Loucy (cell line): ENCODE results near the gene GULP1.

Source experiments
- H2AFZ ChIP-seq: fragments of 200-600 bp; sonication (generic); 2 replicates; pipeline ENCODE4 v1.6.0; 2016; ENCODE audit warnings: antibody characterized with exemption, mild to moderate bottlenecking, low read length, moderate library complexity
- H3F3A ChIP-seq: fragments of 200-600 bp; 2 replicates; pipeline ENCODE4 v1.6.0; 2016; ENCODE audit warnings: antibody characterized with exemption, low read depth, mild to moderate bottlenecking
- H3K27me3 ChIP-seq: fragments of 200-600 bp; sonication (generic); 2 replicates; pipeline ENCODE4 v1.6.1; 2014; ENCODE audit warnings: low read length, mild to moderate bottlenecking; ENCODE audit not compliant: insufficient read depth, poor library complexity, severe bottlenecking
- H3K36me3 ChIP-seq: fragments of 200-600 bp; sonication (generic); 2 replicates; pipeline ENCODE4 v1.6.1; 2016; ENCODE audit warnings: low read length; ENCODE audit not compliant: insufficient read depth
- H3K4me1 ChIP-seq: fragments of 200-600 bp; sonication (generic); 2 replicates; pipeline ENCODE4 v1.5.1; 2014; ENCODE audit warnings: low read length, mild to moderate bottlenecking; ENCODE audit not compliant: insufficient read depth, poor library complexity, severe bottlenecking
- H3K4me2 ChIP-seq: fragments of 200-600 bp; sonication (generic); 2 replicates; pipeline ENCODE4 v1.6.0; 2014; ENCODE audit warnings: antibody characterized with exemption, low read length, low read depth, mild to moderate bottlenecking; ENCODE audit not compliant: poor library complexity, severe bottlenecking
- H3K4me3 ChIP-seq: fragments of 200-600 bp; sonication (generic); 2 replicates; pipeline ENCODE4 v1.5.1; 2014; ENCODE audit warnings: low read length, mild to moderate bottlenecking, mixed read lengths; ENCODE audit not compliant: poor library complexity, severe bottlenecking
- H3K79me2 ChIP-seq: fragments of 200-600 bp; sonication (generic); 2 replicates; pipeline ENCODE4 v1.6.1; 2014; ENCODE audit warnings: low read length; ENCODE audit not compliant: insufficient read depth
- H3K9ac ChIP-seq: fragments of 200-600 bp; sonication (generic); 2 replicates; pipeline ENCODE4 v1.6.0; 2014; ENCODE audit warnings: mild to moderate bottlenecking, low read depth, low read length, moderate library complexity; ENCODE audit not compliant: poor library complexity, severe bottlenecking
- H3K9me2 ChIP-seq: fragments of 200-600 bp; sonication (generic); replicated peaks from 2 replicates; pipeline ENCODE4 v1.6.1; 2016; ENCODE audit warnings: low read depth, low read length, mixed read lengths
- H3K9me3 ChIP-seq: fragments of 200-600 bp; sonication (generic); 2 replicates; pipeline ENCODE4 v1.6.1; 2014; ENCODE audit warnings: mild to moderate bottlenecking, antibody characterized with exemption, low read length, low read depth; ENCODE audit not compliant: insufficient read depth
- H4K20me1 ChIP-seq: fragments of 200-600 bp; sonication (generic); 2 replicates; pipeline ENCODE4 v1.6.0; 2014; ENCODE audit warnings: antibody characterized with exemption, low read length, mild to moderate bottlenecking; ENCODE audit not compliant: insufficient read depth, poor library complexity, severe bottlenecking
- EZH2phosphoT487 ChIP-seq: fragments of 200-600 bp; IDR thresholded peaks from 2 replicates; pipeline ENCODE4 v1.6.1; 2018; ENCODE audit warnings: antibody characterized with exemption, mild to moderate bottlenecking, moderate library complexity, borderline replicate concordance
- TF ChIP-seq, protein P1 (sequence below): fragments of 200-600 bp; sonication (generic); conservative IDR thresholded peaks from 2 replicates; pipeline ENCODE4 v1.5.1; 2014; ENCODE audit warnings: mild to moderate bottlenecking, antibody characterized with exemption, low read length

The GULP1 gene

DNA sequence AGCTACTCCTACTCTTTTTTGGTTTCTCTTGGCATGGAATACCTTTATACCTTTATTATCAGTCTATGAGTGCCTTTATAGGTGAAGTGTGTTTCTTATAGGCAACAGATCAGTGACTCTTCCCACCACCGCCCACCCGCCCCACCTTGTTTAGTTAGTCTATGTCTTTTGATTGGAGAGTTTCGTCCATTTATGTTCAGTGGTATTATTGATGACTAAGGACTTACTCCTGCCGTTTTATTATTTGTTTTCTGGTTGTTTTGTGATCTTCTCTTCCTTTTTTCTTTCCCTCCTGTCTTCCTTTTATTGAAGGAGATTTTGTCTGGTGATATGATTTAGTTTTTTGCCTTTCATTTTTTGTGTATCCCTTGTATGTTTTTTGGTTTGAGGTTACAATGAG lies 179.5 kb downstream of the GULP1 start:
- H3F3A ChIP-seq = no peaks in the 10 kb centered on the region
- H3K79me2 ChIP-seq = no peaks in the 10 kb centered on the region
- H3K4me1 ChIP-seq = peaks cover 4% of the 10 kb centered on the region
- H3K27me3 ChIP-seq = no peaks in the 10 kb centered on the region
- no peak overlapping the region for H3K4me3 ChIP-seq
- no peaks in the 10 kb centered on the region for H3K9me2 ChIP-seq
- no peaks in the 10 kb centered on the region for H3K9me3 ChIP-seq
- TF ChIP-seq, protein P1, sequence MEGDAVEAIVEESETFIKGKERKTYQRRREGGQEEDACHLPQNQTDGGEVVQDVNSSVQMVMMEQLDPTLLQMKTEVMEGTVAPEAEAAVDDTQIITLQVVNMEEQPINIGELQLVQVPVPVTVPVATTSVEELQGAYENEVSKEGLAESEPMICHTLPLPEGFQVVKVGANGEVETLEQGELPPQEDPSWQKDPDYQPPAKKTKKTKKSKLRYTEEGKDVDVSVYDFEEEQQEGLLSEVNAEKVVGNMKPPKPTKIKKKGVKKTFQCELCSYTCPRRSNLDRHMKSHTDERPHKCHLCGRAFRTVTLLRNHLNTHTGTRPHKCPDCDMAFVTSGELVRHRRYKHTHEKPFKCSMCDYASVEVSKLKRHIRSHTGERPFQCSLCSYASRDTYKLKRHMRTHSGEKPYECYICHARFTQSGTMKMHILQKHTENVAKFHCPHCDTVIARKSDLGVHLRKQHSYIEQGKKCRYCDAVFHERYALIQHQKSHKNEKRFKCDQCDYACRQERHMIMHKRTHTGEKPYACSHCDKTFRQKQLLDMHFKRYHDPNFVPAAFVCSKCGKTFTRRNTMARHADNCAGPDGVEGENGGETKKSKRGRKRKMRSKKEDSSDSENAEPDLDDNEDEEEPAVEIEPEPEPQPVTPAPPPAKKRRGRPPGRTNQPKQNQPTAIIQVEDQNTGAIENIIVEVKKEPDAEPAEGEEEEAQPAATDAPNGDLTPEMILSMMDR = no peak
- no peak for TF ChIP-seq EZH2phosphoT487
- H3K9ac ChIP-seq = no peak overlapping the region
- no peak overlapping the region for H3K4me2 ChIP-seq
- H4K20me1 ChIP-seq = no peaks in the 10 kb centered on the region
- no peaks in the 10 kb centered on the region for H3K36me3 ChIP-seq
- H2AFZ ChIP-seq = no peak overlapping the region

DNA sequence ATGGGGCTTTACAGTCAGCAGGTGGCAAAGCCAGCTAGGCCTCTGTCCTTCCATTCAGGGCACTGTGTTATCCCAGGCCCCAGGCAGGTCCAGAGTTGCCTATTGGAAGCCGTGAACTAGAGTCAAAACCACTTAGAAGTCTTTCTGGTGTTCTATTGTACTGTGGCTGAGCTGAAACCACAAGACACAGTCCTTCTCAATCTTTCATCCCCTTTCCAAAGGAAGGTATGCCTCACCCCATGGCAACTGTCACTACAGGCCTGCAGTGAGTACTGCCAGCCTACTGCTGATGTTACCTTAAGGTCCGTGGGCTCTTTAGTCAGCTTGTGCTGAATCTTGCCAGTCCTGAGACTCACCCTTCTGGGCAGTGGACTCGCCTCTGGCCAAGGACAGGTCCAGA lies 181.6 kb downstream of the GULP1 start:
- Histone ChIP-seq H3K9me2 (no peaks in the 10 kb centered on the region), H3K79me2 (no peaks in the 10 kb centered on the region), H3K9ac (no peak overlapping the region), H2AFZ (no peak overlapping the region), H4K20me1 (no peaks in the 10 kb centered on the region), H3K27me3 (no peaks in the 10 kb centered on the region), H3K36me3 (no peaks in the 10 kb centered on the region), H3K4me2 (no peak overlapping the region), H3K9me3 (no peaks in the 10 kb centered on the region), H3K4me1 (peaks cover 4% of the 10 kb centered on the region), H3F3A (no peaks in the 10 kb centered on the region), H3K4me3 (no peak overlapping the region)
- TF ChIP-seq, protein P1 = no peak
- TF ChIP-seq EZH2phosphoT487 = no peak

DNA sequence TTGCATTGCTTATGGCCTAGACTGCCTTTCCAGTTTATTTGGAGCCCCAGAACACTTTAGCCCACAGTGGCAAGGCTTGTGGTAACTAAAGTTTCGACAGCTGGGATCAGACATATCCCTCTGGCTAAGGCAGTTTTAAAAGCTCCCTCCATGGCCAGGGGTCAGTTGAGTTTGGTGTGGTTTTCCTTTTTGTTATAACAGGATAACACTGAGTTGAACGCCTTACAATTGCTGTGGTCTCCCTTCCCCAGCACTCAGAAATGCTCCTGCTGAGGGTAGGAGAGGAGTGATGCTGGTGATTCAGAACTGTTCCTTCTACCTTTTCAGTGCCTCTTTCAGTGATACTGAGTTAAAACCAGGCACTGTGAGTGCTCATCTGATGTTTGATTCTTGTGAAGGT lies 182.6 kb downstream of the GULP1 start:
- H3K4me1 ChIP-seq = no peaks in the 10 kb centered on the region
- no peak for TF ChIP-seq EZH2phosphoT487
- H3K4me2 ChIP-seq = no peak overlapping the region
- no peaks in the 10 kb centered on the region for H3K9me3 ChIP-seq
- no peak overlapping the region for H3K4me3 ChIP-seq
- H3K79me2 ChIP-seq = no peaks in the 10 kb centered on the region
- H3K9ac ChIP-seq = no peak overlapping the region
- H3K27me3 ChIP-seq = no peaks in the 10 kb centered on the region
- no peak overlapping the region for H2AFZ ChIP-seq
- no peaks in the 10 kb centered on the region for H3F3A ChIP-seq
- no peaks in the 10 kb centered on the region for H3K9me2 ChIP-seq
- no peaks in the 10 kb centered on the region for H3K36me3 ChIP-seq
- no peaks in the 10 kb centered on the region for H4K20me1 ChIP-seq

DNA sequence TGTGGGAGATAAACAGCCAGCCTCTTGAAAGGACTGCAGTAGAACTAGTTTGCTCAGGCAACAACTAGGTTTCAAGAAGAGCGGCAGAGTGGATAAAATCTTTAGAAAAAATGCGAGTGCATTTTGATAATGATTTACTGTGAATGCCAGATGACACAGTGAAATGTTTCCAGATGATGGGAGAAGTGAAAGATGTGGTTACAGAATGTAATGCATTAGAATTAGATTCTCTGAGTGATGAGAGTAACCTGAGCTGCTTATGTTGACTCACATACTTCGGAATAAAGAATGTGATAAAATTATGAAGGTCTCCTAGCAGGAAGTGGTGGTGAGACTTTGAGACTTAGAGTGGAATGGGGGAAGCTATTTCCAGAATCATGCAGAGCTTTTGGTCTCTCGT lies 184.3 kb downstream of the GULP1 start:
- H2AFZ ChIP-seq = no peak overlapping the region
- TF ChIP-seq, protein P1 = no peak
- no peak for TF ChIP-seq EZH2phosphoT487
- no peaks in the 10 kb centered on the region for H3K9me3 ChIP-seq
- no peaks in the 10 kb centered on the region for H4K20me1 ChIP-seq
- H3F3A ChIP-seq = no peaks in the 10 kb centered on the region
- H3K4me2 ChIP-seq = no peak overlapping the region
- H3K4me1 ChIP-seq = no peaks in the 10 kb centered on the region
- no peaks in the 10 kb centered on the region for H3K36me3 ChIP-seq
- H3K79me2 ChIP-seq = no peaks in the 10 kb centered on the region
- H3K9me2 ChIP-seq = no peaks in the 10 kb centered on the region
- no peak overlapping the region for H3K9ac ChIP-seq
- H3K4me3 ChIP-seq = no peak overlapping the region
- no peaks in the 10 kb centered on the region for H3K27me3 ChIP-seq
